Activated CD4-positive, alpha-beta T cell treated with anti-CD3 and anti-CD28 coated beads for 48 hours (primary cell): ENCODE measurements around the gene ZBTB17.
A peak's percentile ranks its signal among the peaks of the same experiment; 100 is the strongest.
"Not testable (repeated sequence)": the region's sequence is repeated elsewhere in the genome, so short reads cannot be mapped to it uniquely, and the experiment has no call there.

ENCODE experiments used
- DNase-seq: peaks from one replicate; pipeline ENCODE4 v3.0.0-alpha.2; 2020

Gene ZBTB17

DNA sequence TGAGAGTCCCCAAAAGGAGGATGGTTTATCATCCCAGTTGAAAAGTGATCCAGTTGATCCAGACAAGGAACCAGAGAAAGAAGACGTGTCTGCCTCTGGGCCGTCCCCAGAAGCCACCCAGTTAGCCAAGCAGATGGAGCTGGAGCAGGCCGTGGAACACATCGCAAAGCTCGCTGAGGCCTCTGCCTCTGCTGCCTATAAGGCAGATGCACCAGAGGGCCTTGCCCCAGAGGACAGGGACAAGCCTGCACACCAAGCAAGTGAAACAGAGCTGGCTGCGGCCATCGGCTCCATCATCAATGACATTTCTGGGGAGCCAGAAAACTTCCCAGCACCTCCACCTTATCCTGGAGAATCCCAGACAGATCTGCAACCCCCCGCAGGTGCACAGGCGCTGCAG lies 43.3 kb downstream of the ZBTB17 start:
- DNase-seq, result no peak

DNA sequence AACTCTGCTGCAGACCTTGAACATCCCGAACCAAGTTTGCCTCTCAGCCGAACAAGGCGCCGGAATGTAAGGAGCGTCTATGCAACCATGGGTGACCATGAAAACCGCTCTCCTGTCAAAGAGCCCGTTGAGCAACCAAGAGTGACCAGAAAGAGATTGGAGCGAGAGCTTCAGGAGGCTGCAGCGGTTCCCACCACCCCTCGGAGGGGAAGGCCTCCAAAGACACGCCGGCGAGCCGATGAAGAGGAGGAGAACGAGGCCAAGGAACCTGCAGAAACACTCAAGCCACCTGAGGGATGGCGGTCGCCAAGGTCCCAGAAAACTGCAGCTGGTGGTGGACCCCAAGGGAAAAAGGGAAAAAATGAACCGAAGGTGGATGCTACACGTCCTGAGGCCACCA lies 44.0 kb downstream of the ZBTB17 start:
- DNase-seq, result no peak

DNA sequence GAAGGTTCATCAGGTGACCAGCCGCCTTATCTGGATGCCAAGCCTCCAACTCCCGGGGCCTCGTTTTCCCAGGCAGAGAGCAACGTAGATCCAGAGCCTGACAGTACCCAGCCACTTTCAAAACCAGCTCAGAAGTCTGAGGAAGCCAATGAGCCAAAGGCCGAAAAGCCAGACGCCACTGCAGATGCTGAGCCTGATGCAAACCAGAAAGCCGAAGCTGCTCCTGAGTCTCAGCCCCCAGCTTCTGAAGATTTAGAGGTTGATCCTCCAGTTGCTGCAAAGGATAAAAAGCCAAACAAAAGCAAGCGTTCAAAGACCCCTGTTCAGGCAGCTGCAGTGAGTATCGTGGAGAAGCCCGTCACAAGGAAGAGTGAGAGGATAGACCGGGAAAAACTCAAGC lies 44.5 kb downstream of the ZBTB17 start:
- no peak for DNase-seq

GRCh38 chr1:15928971-15929965 lies 46.6 kb downstream of the ZBTB17 start:
- DNase-seq, result no peak

DNA sequence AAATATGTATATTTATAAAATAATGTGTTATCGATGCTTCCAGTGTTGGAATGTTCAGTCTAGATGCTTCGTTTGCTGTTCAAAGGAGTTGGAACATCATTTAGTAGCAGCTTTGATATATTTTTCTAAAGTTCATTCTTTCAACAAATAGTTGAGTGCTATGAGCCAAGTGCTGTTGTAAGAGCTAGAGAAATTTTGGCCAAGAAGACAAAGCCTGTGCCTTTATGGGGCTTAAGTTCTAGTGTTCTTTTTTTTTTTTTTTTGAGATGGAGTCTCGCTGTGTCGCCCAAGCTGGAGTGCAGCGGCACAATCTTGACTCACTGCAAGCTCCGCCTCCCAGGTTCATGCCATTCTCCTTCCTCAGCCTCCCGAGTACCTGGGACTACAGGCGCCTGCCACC lies 49.5 kb downstream of the ZBTB17 start:
- DNase-seq, result not testable (repeated sequence)

DNA sequence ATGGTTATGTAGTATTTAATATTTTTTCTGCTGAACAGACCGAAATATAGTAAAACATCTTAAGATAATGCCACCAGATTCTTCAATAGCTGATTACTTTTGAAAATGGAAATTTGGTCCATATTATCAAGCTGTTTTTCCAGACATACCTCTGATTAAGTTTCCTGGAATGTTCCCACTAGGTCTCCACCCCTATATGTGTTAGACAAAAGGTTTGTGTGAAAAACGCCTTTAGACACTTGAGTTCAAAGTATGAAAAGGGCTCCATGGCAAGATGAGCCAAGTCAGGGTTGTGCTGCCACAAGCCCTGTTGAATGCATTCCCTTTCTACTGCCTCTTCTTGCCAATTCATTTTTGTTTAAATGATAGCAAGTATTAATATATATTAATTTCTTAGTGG lies 52.7 kb downstream of the ZBTB17 start:
- no peak for DNase-seq

DNA sequence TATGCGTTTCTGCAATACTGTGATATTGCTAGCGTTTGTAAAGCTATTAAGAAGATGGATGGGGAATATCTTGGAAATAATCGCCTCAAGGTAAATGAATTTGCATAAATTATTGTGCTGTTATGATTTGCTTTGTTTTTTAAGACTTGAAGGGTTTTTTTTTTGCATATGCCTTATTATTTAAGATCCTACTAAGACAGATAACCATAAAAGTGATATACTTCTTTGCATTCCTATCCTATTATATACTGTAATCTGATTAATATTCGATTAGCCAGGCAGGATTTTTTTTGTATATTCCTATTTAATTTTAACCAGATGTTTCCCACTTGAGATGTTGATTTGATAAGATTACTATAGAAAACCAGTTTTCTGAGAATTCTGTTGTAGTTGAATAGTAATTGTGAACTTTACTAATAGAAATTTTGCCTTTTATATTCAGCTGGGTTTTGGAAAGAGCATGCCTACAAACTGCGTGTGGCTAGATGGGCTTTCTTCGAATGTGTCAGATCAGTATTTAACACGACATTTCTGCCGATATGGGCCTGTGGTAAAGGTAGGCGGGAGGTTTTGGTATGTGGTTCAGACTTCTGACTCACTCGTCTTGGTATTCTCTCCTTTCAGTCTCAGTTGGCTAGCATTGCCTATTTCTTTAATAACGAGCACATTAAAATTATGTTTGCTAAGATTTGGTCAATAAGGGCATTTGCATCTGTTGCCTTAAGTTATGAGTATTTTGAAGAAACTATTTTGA lies 56.8 kb downstream of the ZBTB17 start:
- DNase-seq, result peak; percentile 78

- no peak for DNase-seq
Observed at GRCh38 chr1:15916916-15917315, 59.0 kb downstream of the ZBTB17 start.

- no peak for DNase-seq
Observed at GRCh38 chr1:15916417-15916816, 59.5 kb downstream of the ZBTB17 start.

GRCh38 chr1:15915991-15916390 lies 59.9 kb downstream of the ZBTB17 start:
- DNase-seq, result no peak

GRCh38 chr1:15913607-15914006 lies 62.3 kb downstream of the ZBTB17 start:
- DNase-seq, result not testable (repeated sequence)

- no peak for DNase-seq
Observed at GRCh38 chr1:15911927-15912326, 64.0 kb downstream of the ZBTB17 start.

DNA sequence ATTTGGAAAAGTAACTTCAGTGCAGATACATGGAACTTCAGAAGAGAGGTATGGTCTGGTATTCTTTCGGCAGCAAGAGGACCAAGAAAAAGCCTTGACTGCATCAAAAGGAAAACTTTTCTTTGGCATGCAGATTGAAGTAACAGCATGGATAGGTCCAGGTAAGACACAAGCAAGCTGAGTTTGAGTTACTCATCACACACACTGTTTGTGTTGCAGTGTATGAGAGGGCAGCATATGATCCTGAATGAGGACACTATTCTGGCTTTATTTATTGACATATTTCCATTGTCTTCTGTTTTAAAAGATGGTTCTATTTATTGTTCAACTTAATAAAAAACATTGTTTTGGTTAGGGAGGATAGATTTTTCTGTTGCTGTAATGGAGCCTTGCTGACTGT lies 64.8 kb downstream of the ZBTB17 start:
- DNase-seq, result no peak

GRCh38 chr1:15908597-15908996 lies 67.3 kb downstream of the ZBTB17 start:
- DNase-seq, result no peak

DNA sequence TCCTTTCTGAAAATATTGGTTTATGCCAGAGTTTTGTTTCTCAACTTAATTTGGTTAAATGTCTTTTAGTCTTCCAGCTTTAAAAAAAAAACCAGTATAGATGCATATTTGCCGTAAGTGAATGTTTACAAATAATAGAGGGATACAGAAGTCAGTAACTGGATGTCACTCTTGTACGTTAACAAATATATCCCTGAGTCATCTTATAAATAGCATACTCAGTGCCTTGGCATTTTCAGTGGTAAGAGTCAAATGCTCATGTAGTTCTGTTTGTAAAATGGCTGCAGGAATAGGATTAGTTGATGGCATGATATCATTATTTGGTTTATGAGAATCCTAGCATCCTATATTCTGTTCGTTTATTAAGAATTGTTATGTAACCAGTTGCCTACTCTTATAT lies 73.0 kb downstream of the ZBTB17 start:
- no peak for DNase-seq

DNA sequence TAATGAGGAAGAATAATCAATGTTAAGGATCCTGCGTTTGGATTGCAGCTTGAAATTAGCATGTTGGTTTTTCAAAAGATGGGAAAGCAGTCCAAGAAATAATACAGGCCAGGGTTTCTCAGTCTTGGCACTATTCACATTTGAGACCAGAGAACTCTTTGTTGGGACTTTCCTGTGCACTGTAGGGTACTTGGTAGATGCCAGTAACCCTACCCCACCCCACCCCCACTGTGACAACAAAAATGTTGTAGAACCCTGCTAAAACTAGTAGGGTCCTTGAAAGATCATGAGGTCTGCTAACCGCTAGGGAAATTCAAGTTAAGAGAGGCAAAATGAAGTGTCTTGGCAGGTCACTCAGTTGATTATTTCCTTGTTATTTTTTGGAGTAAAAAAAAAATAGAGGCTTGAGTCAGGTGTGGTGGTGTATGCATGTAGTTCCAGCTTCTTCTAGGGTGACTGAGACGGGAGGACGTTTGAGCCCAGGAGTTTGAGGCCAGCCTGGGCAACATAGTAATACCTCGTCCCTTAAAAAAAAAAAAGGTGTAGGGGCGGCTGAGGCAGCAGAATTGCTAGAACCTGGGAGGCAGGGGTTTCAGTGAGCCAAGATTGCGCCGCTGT lies 75.1 kb downstream of the ZBTB17 start:
- no peak for DNase-seq

DNA sequence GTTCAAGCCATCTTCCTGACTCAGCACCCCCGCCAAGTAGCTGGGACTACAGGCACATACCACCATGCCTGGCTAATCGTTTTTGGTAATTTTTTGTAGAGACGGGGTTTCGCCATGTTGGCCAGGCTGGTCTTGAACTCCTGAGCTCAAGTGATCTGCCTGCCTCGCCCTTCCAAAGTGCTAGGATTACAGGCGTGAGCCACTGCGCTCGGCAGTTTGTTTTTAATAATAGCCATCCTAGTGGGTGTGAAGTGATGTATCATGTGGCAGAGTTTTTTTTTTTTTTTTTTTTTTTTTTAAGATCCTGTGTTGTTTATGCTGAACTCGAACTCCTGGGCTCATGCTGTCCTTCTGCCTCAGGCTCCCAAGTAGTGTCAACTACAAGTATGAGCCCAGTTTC lies 76.6 kb downstream of the ZBTB17 start:
- DNase-seq, result no peak

- not testable (repeated sequence) for DNase-seq
Observed at GRCh38 chr1:15896841-15897610, 78.9 kb downstream of the ZBTB17 start.

- no peak for DNase-seq
Observed at GRCh38 chr1:15895233-15895632, 80.7 kb downstream of the ZBTB17 start.

GRCh38 chr1:15892857-15893599 lies 82.9 kb downstream of the ZBTB17 start:
- DNase-seq, result not testable (repeated sequence)
